Measurements from ENCODE around the gene CERS5.

CERS5 gene

DNA sequence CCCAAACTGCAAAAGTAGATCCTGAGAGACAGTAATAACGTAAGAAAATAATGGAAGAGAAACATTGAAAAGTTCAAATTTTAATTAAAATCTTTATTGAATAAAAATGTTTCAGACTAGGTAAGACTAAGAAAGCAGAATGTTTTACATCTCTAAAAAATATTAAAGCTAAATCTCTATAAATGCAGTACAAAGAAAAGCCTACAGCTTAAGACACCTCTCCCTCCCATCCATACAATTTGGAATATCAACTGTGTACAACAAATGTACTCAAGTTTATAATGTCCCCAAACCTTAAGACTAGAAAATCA, 8.5 kb upstream of the CERS5 start:
- TF ChIP-seq CTCF (IDR thresholded peaks at IDR 0.05; ENCODE audit: low read length) (no peak), EZH2 (IDR thresholded peaks at IDR 0.05; ENCODE audit: borderline replicate concordance, low read length) (no peak)
- Histone ChIP-seq H3K27me3 (ENCODE audit: insufficient read depth, low read length) (no peaks in the 10 kb centered on the region), H3K4me1 (ENCODE audit: insufficient read depth, low read length, severe bottlenecking) (no peaks in the 10 kb centered on the region), H3K79me2 (ENCODE audit: insufficient read depth, low read length) (no peaks in the 10 kb centered on the region), H3K27ac (ENCODE audit: low read depth, low read length, poor library complexity, severe bottlenecking) (no peak overlapping the region), H3K9ac (ENCODE audit: low read length) (no peak overlapping the region), H3K9me2 (ENCODE audit: low read depth, low read length) (no peaks in the 10 kb centered on the region), H2AFZ (ENCODE audit: low read length) (no peak overlapping the region), H3K36me3 (ENCODE audit: insufficient read depth, low read length) (no peaks in the 10 kb centered on the region), H3F3A (ENCODE audit: insufficient read depth, low read length) (no peaks in the 10 kb centered on the region), H4K20me1 (ENCODE audit: insufficient read depth, low read length) (no peaks in the 10 kb centered on the region), H3K9me3 (ENCODE audit: low read length) (no peaks in the 10 kb centered on the region), H3K4me2 (ENCODE audit: low read length) (no peak overlapping the region), H3K4me3 (ENCODE audit: low read depth, low read length, poor library complexity, severe bottlenecking) (no peak overlapping the region)

DNA sequence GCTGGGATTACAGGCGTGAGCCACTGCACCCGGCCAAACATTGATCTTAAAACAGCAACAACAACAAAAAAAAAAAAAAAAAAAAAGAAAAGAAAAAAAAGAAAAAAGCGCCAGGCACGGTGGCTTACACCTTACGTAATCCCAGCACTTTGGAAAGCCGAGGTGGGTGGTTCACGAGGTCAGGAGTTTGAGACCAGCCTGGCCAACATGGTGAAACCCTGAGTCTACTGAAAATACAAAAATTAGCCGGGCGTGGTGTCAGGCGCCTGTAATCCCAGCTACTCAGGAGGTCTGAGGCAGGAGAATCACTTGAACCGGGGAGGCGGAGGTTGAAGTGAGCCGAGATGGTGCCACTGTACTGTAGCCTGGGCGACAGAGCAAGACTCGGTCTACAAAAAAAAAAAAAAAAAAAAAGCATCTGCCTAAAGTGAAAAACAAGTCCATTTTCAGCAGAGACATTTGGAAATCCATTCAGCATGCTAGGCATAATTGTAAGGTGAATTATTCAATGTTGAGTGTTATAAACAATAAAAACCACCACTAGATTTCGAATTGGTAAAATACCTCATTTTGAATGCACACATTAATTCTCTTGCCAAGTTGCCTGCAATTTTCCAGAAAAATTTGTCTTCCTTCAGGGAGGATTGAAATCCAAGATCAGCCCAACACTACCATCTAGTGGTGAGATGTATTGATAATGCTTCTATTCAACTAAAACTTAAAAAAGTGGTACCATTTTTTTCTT, 8.0 kb upstream of the CERS5 start:
- no peaks in the 10 kb centered on the region for H3F3A ChIP-seq (ENCODE audit: insufficient read depth, low read length)
- TF ChIP-seq CTCF (IDR thresholded peaks at IDR 0.05; ENCODE audit: low read length), result peak; percentile 83
- TF ChIP-seq EZH2 (IDR thresholded peaks at IDR 0.05; ENCODE audit: borderline replicate concordance, low read length), result no peak
- H4K20me1 ChIP-seq (ENCODE audit: insufficient read depth, low read length), result no peaks in the 10 kb centered on the region

DNA sequence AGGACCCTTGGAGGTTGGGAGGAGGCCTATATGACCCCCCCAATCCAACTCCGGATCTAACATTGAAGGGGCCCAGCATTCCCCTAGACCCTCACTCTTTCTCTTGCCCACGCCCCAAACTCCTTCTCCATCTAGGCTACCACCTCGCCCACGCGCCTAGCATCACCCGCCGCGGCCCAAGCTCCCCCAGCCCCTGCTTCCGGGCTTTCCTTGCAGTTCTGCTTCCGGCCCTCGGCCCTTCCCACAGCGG, 445 bp downstream of the CERS5 start:
- peak overlapping the region; percentile 84 for H3K9ac ChIP-seq (ENCODE audit: low read length)
- H2AFZ ChIP-seq (ENCODE audit: low read length), result no peak overlapping the region
- no peaks in the 10 kb centered on the region for H3K36me3 ChIP-seq (ENCODE audit: insufficient read depth, low read length)
- peak overlapping the region; percentile 87 for H3K4me2 ChIP-seq (ENCODE audit: low read length)
- H3K27ac ChIP-seq (ENCODE audit: low read depth, low read length, poor library complexity, severe bottlenecking), result peak overlapping the region; percentile 20
- H3K79me2 ChIP-seq (ENCODE audit: insufficient read depth, low read length), result peaks cover 25% of the 10 kb centered on the region
- no peaks in the 10 kb centered on the region for H3K9me3 ChIP-seq (ENCODE audit: low read length)
- H3K4me3 ChIP-seq (ENCODE audit: low read depth, low read length, poor library complexity, severe bottlenecking), result peak overlapping the region; percentile 83
- no peaks in the 10 kb centered on the region for H3F3A ChIP-seq (ENCODE audit: insufficient read depth, low read length)
- peaks cover 15% of the 10 kb centered on the region for H3K4me1 ChIP-seq (ENCODE audit: insufficient read depth, low read length, severe bottlenecking)
- no peaks in the 10 kb centered on the region for H4K20me1 ChIP-seq (ENCODE audit: insufficient read depth, low read length)
- TF ChIP-seq EZH2 (IDR thresholded peaks at IDR 0.05; ENCODE audit: borderline replicate concordance, low read length), result no peak
- TF ChIP-seq CTCF (IDR thresholded peaks at IDR 0.05; ENCODE audit: low read length), result no peak
- H3K27me3 ChIP-seq (ENCODE audit: insufficient read depth, low read length), result no peaks in the 10 kb centered on the region
- no peaks in the 10 kb centered on the region for H3K9me2 ChIP-seq (ENCODE audit: low read depth, low read length)

More for the DNA sequence above, 8.0 kb upstream of the CERS5 start:
- Histone ChIP-seq H2AFZ (ENCODE audit: low read length) (no peak overlapping the region), H3K9me3 (ENCODE audit: low read length) (no peaks in the 10 kb centered on the region), H3K9me2 (ENCODE audit: low read depth, low read length) (no peaks in the 10 kb centered on the region), H3K4me2 (ENCODE audit: low read length) (no peak overlapping the region), H3K27ac (ENCODE audit: low read depth, low read length, poor library complexity, severe bottlenecking) (no peak overlapping the region), H3K79me2 (ENCODE audit: insufficient read depth, low read length) (no peaks in the 10 kb centered on the region), H3K4me3 (ENCODE audit: low read depth, low read length, poor library complexity, severe bottlenecking) (no peak overlapping the region), H3K9ac (ENCODE audit: low read length) (no peak overlapping the region), H3K27me3 (ENCODE audit: insufficient read depth, low read length) (no peaks in the 10 kb centered on the region), H3K36me3 (ENCODE audit: insufficient read depth, low read length) (no peaks in the 10 kb centered on the region), H3K4me1 (ENCODE audit: insufficient read depth, low read length, severe bottlenecking) (no peaks in the 10 kb centered on the region)

All from OCI-LY1 (cell line).